Globus pallidus (tissue), 1 donor: ENCODE measurements around the gene ACTA2.

Experiments used
- DNase-seq: peaks from one replicate; pipeline ENCODE4 v3.0.0-alpha.2; 2015; ENCODE audit warnings: low spot score

ACTA2 gene

GRCh38 chr10:88920198-88920597 lies 32.4 kb downstream of the ACTA2 start:
- DNase-seq = no peak

DNA sequence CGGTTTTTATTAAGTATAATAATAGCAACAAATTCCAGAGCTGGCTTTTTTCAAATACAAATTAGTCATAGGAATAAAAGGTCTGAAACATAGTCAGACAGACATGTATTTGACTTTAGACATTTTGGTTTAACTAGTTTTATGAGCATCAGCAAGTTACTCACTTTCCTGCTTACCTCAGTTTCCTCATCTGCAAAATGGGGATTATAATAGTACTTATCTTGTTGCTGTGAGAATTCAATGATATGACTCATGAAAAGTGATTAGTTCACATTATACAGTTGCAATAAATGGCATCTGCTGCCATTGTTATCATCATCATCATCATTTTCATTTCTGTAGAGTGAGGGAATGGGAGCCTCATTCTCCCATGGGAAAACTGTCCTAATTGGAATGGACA lies 33.5 kb downstream of the ACTA2 start:
- DNase-seq = no peak

DNA sequence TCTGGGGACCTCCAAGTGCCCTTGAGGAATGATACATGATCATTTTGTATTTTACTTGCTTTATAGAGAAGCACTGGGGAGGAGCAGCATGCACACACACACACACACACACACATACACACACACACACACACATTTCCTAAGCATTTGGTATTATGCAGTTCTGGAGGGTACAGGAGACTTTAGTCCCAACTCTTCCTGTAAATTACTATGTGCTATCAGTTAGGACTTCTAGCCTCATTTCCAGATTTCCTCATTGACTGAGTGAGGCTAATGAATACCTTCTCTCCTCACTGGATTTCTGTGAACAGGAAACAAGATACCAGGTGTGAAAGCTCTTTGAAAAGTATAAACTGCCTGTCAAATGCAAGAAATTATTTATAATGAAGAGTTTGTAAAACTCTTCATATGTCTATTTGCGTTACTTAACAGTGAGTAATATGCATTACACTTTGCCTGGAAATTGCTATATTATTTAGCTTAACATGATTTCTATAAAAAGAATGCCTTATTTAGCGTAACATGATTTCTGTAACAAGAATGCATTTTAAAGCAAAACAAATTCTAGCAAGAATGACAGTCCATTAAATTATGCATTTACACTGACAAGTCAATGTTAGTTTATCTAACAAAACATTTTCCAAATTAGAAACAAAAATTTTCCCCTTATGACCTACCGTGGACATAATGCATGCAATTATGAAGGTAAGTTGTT lies 34.2 kb downstream of the ACTA2 start:
- no peak for DNase-seq

- no peak for DNase-seq
These were observed 35.6 kb downstream of the ACTA2 start for GRCh38 chr10:88916986-88917385.

- no peak for DNase-seq
These were observed 36.3 kb downstream of the ACTA2 start for GRCh38 chr10:88916231-88916630.

DNA sequence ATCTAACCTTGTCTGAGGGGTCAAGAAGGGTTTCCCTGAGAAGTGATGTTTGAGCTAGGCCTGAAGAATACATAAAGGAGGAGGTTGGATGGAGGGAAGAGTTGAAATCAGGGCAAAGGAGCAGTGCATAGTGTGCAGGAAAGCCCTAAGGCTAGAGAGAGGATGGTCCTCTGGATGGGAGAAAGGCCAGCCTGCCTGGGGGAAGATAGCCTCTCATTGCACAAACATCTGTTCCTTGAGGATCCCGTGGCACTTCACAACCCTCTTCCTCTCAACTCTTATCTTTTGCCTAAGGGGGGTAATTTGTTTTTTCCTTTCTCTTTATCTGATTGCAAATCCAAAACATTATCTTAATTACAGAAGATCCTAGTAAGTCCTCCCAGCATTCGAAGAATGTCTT lies 36.8 kb downstream of the ACTA2 start:
- no peak for DNase-seq

- DNase-seq = no peak
These were observed 38.8 kb downstream of the ACTA2 start for GRCh38 chr10:88913788-88914187.

DNA sequence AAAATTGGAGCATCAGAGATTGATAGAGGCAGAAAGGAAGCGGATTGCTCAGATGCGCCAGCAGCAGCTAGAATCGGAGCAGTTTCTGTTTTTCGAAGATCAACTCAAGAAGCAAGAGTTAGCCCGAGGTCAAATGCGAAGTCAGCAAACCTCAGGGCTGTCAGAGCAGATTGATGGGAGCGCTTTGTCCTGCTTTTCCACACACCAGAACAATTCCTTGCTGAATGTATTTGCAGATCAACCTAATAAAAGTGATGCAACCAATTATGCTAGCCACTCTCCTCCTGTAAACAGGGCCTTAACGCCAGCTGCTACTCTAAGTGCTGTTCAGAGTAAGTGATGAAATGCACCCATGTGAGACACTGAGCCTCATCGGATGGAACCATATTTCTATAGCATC lies 39.4 kb downstream of the ACTA2 start:
- no peak for DNase-seq

- DNase-seq = no peak
These were observed 40.7 kb downstream of the ACTA2 start for GRCh38 chr10:88911851-88912250.

DNA sequence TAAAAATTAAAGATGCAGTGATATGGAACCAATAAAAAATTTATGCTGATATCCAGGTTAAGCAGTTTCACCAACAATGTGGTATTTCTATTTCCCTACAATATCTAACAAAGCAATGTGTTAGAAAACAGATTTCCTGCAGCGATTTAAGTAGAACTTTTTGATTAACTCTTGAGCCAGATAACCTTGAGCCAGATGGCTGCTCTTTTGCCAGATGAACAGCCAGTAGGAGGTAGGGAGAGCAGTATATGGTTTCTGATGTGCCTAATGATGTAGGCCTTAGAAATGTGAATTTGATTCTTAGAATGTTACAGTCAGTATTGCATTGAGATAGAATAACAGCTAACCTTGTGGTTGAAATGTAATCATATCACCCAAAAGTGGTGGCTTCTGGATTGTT lies 41.5 kb downstream of the ACTA2 start:
- no peak for DNase-seq

DNA sequence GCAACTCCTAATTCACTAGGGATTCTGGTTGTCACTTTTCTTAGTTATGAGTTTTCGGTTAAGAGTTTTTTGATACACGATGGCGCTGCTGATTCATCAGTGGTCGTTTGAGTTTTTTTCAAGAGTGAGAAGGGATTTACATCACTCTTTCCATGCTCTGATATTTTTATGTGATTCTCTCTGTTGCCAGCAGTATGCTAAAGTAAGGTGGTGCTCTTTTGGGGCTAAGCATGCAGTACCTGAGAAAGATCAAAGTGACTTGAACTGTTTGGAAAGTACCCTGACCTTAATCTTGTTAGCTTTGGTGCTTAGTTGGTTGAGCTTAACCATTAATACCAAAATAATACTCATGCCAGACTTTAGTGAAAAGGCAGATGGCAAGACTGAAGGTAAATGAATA lies 44.4 kb downstream of the ACTA2 start:
- no peak for DNase-seq

GRCh38 chr10:88906921-88907320 lies 45.7 kb downstream of the ACTA2 start:
- DNase-seq = no peak

DNA sequence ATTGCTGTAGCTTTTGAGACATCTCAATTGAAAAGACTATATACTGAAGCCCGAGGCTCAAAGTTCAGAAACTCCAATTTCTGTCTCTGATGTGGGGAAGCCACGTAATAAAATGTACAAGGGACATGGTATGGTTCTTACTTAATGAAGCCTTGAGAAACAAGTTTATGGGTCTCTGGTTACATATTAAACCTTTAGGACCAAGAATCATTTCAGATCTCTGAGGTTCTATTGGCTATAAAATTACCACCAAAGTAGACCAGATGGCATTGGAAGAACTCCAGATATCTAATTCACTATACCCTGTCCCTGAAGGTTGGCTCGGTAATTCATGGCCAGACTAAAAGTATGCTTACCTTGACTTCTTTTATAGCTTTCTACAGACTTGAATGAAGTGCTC lies 48.9 kb downstream of the ACTA2 start:
- DNase-seq = no peak

- no peak for DNase-seq
These were observed 50.4 kb downstream of the ACTA2 start for GRCh38 chr10:88901984-88902789.

- peak; percentile 59 for DNase-seq
These were observed 51.2 kb downstream of the ACTA2 start for GRCh38 chr10:88901206-88901983.

DNA sequence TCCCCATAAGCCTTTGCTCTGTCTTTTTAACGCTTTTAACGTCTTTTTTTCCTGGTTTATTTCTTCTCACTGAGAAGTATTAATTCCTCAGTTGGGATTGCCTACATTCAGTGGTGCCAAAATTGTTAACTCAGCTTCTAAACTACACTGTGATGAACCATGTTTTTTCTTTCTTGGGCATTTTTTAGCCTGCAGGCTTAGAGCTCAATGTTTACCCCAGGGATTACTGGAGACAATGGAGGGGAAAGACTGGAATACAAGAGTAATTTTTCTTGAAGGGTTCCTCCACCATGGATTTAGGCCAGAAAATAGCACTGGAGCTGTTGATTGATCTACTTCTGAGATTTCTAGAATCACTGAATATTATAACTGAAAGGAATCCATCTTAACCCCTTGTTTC lies 52.7 kb downstream of the ACTA2 start:
- no peak for DNase-seq

DNA sequence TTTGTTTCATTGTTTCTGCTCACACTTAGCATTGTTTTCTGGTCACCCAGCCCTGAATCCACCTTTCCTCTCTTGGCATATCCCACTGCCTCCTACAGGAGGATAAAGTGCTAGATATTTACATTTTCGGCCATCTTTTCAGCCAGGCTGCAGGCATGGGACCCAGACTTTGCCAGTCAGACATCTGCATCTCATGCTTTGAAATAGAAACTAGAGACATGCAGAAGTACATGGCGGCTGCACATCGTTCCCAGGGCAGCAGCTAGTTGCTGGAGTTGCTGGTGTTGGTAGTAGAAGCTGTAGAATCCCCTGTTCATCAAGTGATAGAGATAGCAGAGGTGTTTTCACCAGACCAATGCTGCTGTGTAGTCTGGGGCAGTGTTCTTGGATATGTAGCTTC lies 53.8 kb downstream of the ACTA2 start:
- DNase-seq = no peak

DNA sequence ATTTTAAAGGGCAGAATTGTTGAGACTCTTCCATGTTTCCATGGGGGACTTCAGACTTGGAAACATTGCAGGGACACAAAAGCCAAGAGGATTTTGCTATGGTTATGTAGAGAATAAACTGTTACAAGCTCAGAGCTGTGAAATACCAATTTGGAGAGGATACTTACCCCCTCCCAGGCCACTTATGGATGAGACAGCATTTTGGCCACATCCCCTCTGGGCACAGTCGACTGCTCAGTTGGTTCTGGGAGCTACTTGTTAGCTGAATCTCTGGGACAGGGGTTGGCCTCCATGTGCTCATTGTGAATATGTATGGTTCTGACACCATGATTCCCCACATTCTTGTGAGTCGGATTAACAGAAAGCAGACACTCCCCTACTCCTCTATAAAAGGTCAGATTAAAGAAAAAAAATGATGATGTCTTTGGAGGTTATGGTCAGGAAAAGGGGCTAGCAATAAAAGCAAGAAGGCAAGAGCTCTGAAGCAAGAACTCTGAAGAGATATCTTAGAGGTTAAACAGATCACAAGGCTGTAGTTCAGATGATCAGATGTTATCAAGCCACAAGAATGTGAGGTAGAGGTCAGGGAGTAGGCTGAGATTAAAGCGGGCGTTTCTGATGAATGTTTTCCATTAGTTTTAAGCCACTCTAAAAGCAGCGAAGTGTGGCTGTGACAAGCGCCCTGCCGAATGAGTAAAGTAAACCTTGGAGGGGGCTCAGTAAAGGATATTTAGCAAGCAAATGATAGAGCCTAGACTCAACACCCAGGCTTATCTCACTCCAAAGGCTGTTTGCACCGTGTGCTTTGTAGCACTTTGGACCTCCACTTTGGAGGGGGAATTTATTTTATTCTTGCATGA lies 55.3 kb downstream of the ACTA2 start:
- no peak for DNase-seq

- no peak for DNase-seq
These were observed 56.1 kb downstream of the ACTA2 start for GRCh38 chr10:88896372-88896993.

DNA sequence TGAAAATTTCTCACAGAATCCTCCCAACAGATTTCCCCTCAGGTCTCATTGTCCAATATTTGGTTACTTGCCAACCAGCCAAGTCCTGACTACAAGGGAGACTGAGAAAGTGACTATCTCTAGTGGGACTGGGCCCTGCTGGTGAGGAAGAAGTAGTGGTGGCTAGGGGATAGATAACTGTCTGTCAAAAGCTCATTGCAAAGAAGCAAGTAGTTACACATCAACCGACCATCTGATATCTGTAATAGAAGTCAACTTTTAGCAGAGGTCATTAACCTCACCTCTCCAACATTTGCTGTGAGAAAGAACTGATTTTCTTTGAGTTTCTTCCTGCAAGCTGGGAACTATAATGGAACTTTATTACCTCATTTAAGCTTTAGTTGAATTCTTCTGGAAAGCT lies 57.3 kb downstream of the ACTA2 start:
- DNase-seq = no peak

DNA sequence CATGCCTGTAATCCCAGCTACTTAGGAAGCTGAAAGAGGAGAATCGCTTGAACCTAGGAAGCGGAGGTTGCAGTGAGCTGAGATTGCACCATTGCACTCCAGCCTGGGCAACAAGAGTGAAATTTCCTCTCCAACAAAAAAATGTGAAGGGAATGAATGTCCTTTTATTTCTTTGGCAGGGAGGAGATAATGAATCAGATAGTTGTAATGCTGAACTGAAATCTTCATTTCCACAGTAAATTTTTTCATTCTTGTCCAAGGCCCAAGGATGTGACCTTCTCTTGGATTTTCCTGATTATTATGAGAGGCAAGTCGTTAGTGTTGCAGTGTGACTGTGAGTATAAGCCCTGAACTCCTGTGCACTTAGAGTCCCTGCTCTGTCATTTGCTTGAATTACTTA lies 59.0 kb downstream of the ACTA2 start:
- no peak for DNase-seq
